ENCODE measurements around the gene MISP3. TPM values are rescaled to one million over a fixed set of nuclear protein-coding genes. Genes with fewer than 3 reads are reported as not detected.
A peak's percentile ranks its signal among the peaks of the same experiment; 100 is the strongest.
"Not testable (repeated sequence)": the region's sequence is repeated elsewhere in the genome, so short reads cannot be mapped to it uniquely, and the experiment has no call there.

MISP3 gene
- total RNA-seq, 4 donors from 2014 or later: 1.8 to 7.8 (median 7.2) TPM

GRCh38 chr19:14039181-14039580 lies 33.4 kb upstream of the MISP3 start:
- H3K36me3 ChIP-seq: no peaks in the 10 kb centered on the region
- H3K4me3 ChIP-seq: no peak overlapping the region
- no peaks in the 10 kb centered on the region for H3K27me3 ChIP-seq
- 86 to 90% methylated on average over 7 of the region's 7 CpGs for WGBS, 2 donors
- no peak overlapping the region for H3K27ac ChIP-seq
- DNase-seq (ENCODE audit: low spot score in 2 of 2): no peak
- no peaks in the 10 kb centered on the region for H3K9me3 ChIP-seq
- no peak for TF ChIP-seq CTCF (IDR thresholded peaks at IDR 0.05)
- no peak for TF ChIP-seq EP300 (IDR thresholded peaks at IDR 0.05)
- TF ChIP-seq POLR2A (IDR thresholded peaks at IDR 0.05): no peak
- H3K4me1 ChIP-seq: peaks cover 0 to 7% (median 3%) of the 10 kb centered on the region in 4 donors

- H3K27ac ChIP-seq: peak overlapping the region in 1 of 4 donors; percentile 26
- 57 to 58% methylated on average over 19 of the region's 19 CpGs for WGBS, 2 donors
- not testable (repeated sequence) for H3K9me3 ChIP-seq, H3K36me3 ChIP-seq, H3K4me1 ChIP-seq, H3K27me3 ChIP-seq, H3K4me3 ChIP-seq
- peak; percentile 30 to 62 (median 46) for TF ChIP-seq CTCF (IDR thresholded peaks at IDR 0.05)
- peak in 1 of 2 donors; percentile 51 for DNase-seq (ENCODE audit: low spot score in 2 of 2)
Measured at GRCh38 chr19:14042659-14043608, 29.7 kb upstream of the MISP3 start.

DNA sequence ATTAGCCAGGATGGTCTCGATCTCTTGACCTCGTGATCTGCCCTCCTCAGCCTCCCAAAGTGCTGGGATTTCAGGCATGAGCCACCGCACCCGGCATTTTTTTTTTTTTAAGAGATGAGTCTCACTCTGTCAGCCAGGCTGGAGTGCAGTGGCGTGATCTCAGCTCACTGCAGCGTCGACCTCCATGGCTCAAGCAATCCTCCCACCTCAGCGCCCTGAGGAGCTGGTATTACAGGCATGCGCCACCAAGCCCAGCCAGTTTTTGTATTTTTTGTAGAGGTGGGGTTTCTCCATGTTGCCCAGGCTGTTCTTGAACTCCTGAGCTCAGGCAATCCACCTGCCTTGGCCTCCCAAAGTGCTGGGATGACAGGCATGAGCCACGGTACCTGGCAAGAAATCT lies 24.7 kb upstream of the MISP3 start:
- not testable (repeated sequence) for H3K27me3 ChIP-seq; DNase-seq (ENCODE audit: low spot score in 2 of 2); H3K4me3 ChIP-seq; H3K27ac ChIP-seq; H3K4me1 ChIP-seq; H3K9me3 ChIP-seq
- 98% methylated on average over 10 of the region's 10 CpGs for WGBS, 2 donors
- peaks cover 0 to 11% (median 0%) of the 10 kb centered on the region in 3 donors for H3K36me3 ChIP-seq

GRCh38 chr19:14048443-14049153 lies 24.0 kb upstream of the MISP3 start:
- DNase-seq (ENCODE audit: low spot score in 2 of 2): peak in 1 of 2 donors; percentile 53
- WGBS, 2 donors: 75% methylated on average over 8 of the region's 8 CpGs
- Histone ChIP-seq H3K4me1 (no peaks in the 10 kb centered on the region), H3K27me3 (no peaks in the 10 kb centered on the region), H3K27ac (no peak overlapping the region), H3K4me3 (no peak overlapping the region), H3K36me3 (peaks cover 0 to 15% (median 0%) of the 10 kb centered on the region in 3 donors), H3K9me3 (peaks cover 0 to 14% (median 0%) of the 10 kb centered on the region in 4 donors)
- no peak for TF ChIP-seq EP300 (IDR thresholded peaks at IDR 0.05)
- peak; percentile 45 to 78 (median 62) for TF ChIP-seq CTCF (IDR thresholded peaks at IDR 0.05)
- TF ChIP-seq POLR2A (IDR thresholded peaks at IDR 0.05): no peak

- no peaks in the 10 kb centered on the region for H3K27me3 ChIP-seq
- H3K4me3 ChIP-seq: no peak overlapping the region
- peaks cover 0 to 22% (median 0%) of the 10 kb centered on the region in 4 donors for H3K9me3 ChIP-seq
- H3K27ac ChIP-seq: no peak overlapping the region
- TF ChIP-seq CTCF (IDR thresholded peaks at IDR 0.05): no peak
- TF ChIP-seq EP300 (IDR thresholded peaks at IDR 0.05): no peak
- TF ChIP-seq POLR2A (IDR thresholded peaks at IDR 0.05): no peak
- H3K36me3 ChIP-seq: peaks cover 0 to 18% (median 0%) of the 10 kb centered on the region in 3 donors
- no peak for DNase-seq (ENCODE audit: low spot score in 2 of 2)
- H3K4me1 ChIP-seq: no peaks in the 10 kb centered on the region
- 94 to 95% methylated on average over 4 of the region's 4 CpGs for WGBS, 2 donors
Measured at GRCh38 chr19:14050512-14050911, 22.1 kb upstream of the MISP3 start.

- H3K4me1 ChIP-seq; H3K4me3 ChIP-seq; H3K27me3 ChIP-seq; DNase-seq (ENCODE audit: low spot score in 2 of 2); H3K27ac ChIP-seq: not testable (repeated sequence)
- H3K9me3 ChIP-seq: peaks cover 0 to 22% (median 0%) of the 10 kb centered on the region in 4 donors
- 84 to 87% methylated on average over 11 of the region's 11 CpGs for WGBS, 2 donors
- H3K36me3 ChIP-seq: peaks cover 0 to 18% (median 0%) of the 10 kb centered on the region in 3 donors
Measured at GRCh38 chr19:14050961-14051360, 21.6 kb upstream of the MISP3 start.
